HG03039 (cell line): ENCODE measurements around the gene PFDN4.

Source experiments
- ATAC-seq: cut with Tn5 transposase; IDR thresholded peaks from one replicate; pipeline ENCODE4 v1.9.1; 2021; ENCODE audit warnings: mild to moderate bottlenecking, moderate library complexity; ENCODE audit not compliant: unreplicated experiment

Gene PFDN4

GRCh38 chr20:54207743-54208547 lies at the start of gene PFDN4:
TSS of gene PFDN4 (plus strand) at chr20:54208087. CDS start at chr20:54208101, 14 bp downstream.
- ATAC-seq = peak; percentile 96

- ATAC-seq = no peak
Measured at GRCh38 chr20:54158226-54158625, 49.7 kb upstream of the PFDN4 start.

- ATAC-seq = no peak
Measured at GRCh38 chr20:54158856-54159418, 49.0 kb upstream of the PFDN4 start.

GRCh38 chr20:54160065-54161007 lies 47.6 kb upstream of the PFDN4 start:
- ATAC-seq = no peak

GRCh38 chr20:54161008-54161820 lies 46.7 kb upstream of the PFDN4 start:
- ATAC-seq = no peak

GRCh38 chr20:54161821-54162149 lies 46.1 kb upstream of the PFDN4 start:
- ATAC-seq = no peak

GRCh38 chr20:54162378-54163009 lies 45.4 kb upstream of the PFDN4 start:
- no peak for ATAC-seq

GRCh38 chr20:54163402-54163801 lies 44.5 kb upstream of the PFDN4 start:
- no peak for ATAC-seq

GRCh38 chr20:54165014-54165413 lies 42.9 kb upstream of the PFDN4 start:
- no peak for ATAC-seq

GRCh38 chr20:54165803-54166202 lies 42.1 kb upstream of the PFDN4 start:
- ATAC-seq = no peak

GRCh38 chr20:54166987-54167662 lies 40.8 kb upstream of the PFDN4 start:
- ATAC-seq = no peak

- no peak for ATAC-seq
Measured at GRCh38 chr20:54167909-54168872, 39.7 kb upstream of the PFDN4 start.

GRCh38 chr20:54168961-54169862 lies 38.7 kb upstream of the PFDN4 start:
- ATAC-seq = no peak

- no peak for ATAC-seq
Measured at GRCh38 chr20:54170026-54170471, 37.8 kb upstream of the PFDN4 start.

- no peak for ATAC-seq
Measured at GRCh38 chr20:54170963-54171362, 36.9 kb upstream of the PFDN4 start.

GRCh38 chr20:54172532-54172855 lies 35.4 kb upstream of the PFDN4 start:
- no peak for ATAC-seq

- no peak for ATAC-seq
Measured at GRCh38 chr20:54172856-54173652, 34.8 kb upstream of the PFDN4 start.
